OCI-LY3 (cell line): Measurements from ENCODE around the gene ZNF850.

Experiments
- EZH2phosphoT487 ChIP-seq: fragments of 200-600 bp; shearing (Covaris generic); IDR thresholded peaks from 2 replicates; pipeline ENCODE4 v1.6.1; 2018; ENCODE audit warnings: antibody characterized with exemption, mixed run types, low read depth
- TF ChIP-seq, protein P1 (sequence below): fragments of 200-600, 300-600 bp; sonication (generic); IDR thresholded peaks from 2 replicates; pipeline ENCODE4 v1.5.1; 2014; ENCODE audit warnings: antibody characterized with exemption, low read length, low read depth

GRCh38 chr19:36709423-36709822 lies 63.2 kb downstream of the ZNF850 start:
- TF ChIP-seq, protein P1, sequence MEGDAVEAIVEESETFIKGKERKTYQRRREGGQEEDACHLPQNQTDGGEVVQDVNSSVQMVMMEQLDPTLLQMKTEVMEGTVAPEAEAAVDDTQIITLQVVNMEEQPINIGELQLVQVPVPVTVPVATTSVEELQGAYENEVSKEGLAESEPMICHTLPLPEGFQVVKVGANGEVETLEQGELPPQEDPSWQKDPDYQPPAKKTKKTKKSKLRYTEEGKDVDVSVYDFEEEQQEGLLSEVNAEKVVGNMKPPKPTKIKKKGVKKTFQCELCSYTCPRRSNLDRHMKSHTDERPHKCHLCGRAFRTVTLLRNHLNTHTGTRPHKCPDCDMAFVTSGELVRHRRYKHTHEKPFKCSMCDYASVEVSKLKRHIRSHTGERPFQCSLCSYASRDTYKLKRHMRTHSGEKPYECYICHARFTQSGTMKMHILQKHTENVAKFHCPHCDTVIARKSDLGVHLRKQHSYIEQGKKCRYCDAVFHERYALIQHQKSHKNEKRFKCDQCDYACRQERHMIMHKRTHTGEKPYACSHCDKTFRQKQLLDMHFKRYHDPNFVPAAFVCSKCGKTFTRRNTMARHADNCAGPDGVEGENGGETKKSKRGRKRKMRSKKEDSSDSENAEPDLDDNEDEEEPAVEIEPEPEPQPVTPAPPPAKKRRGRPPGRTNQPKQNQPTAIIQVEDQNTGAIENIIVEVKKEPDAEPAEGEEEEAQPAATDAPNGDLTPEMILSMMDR = no peak
- no peak for TF ChIP-seq EZH2phosphoT487
